Measurements from ENCODE around the gene DDX21.
A peak's percentile ranks its signal among the peaks of the same experiment; 100 is the strongest.
"Not testable (repeated sequence)": the region's sequence is repeated elsewhere in the genome, so short reads cannot be mapped to it uniquely, and the experiment has no call there.

Gene DDX21

GRCh38 chr10:68955832-68956532 lies at the start of gene DDX21:
DDX21 (plus strand) TSS chr10:68956170; CDS start chr10:68956226, 56 bp downstream.
- peak; percentile 90 for DNase-seq

DNA sequence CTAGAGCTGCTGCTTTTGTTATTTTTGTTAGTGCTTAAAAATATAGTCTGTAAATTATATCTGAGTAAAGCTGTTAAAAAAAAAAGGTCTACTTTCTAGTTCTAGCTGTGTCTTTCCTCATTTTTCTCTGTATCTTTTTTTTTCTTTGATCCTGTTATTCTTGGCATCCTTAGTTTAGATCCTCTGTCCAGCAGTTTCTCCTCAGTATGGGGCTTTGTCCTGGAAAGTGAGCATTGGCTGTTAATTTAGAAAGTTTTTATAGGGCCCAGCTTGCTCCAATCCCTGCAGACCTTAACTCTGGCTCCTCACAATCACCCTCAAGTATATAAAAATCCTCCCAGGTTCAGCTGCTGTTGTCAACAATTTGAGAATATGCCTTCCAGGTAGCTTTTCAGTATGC lies 31.4 kb upstream of the DDX21 start:
- DNase-seq, result no peak

- DNase-seq, result no peak
These were observed 30.5 kb upstream of the DDX21 start for GRCh38 chr10:68925489-68925888.

GRCh38 chr10:68929157-68929556 lies 26.8 kb upstream of the DDX21 start:
- DNase-seq, result not testable (repeated sequence)

GRCh38 chr10:68929888-68930287 lies 26.1 kb upstream of the DDX21 start:
- DNase-seq, result not testable (repeated sequence)

DNA sequence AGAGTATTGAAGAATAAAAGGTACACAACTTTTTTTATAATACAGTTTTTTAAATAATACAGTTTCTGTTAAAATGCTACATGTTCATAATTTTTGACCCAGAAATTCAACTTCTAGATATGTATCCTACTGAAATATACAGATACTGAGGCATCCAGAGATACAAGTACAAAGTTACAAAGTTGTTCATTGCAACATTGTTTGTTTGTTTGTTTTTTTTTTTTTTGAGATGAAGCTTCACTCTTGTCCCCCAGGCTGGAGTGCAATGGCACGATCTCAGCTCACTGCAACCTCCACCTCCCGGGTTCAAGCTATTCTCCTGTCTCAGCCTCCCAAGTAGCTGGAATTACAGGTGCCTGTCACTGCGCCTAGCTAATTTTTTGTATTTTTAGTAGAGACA lies 23.1 kb upstream of the DDX21 start:
- not testable (repeated sequence) for DNase-seq

DNA sequence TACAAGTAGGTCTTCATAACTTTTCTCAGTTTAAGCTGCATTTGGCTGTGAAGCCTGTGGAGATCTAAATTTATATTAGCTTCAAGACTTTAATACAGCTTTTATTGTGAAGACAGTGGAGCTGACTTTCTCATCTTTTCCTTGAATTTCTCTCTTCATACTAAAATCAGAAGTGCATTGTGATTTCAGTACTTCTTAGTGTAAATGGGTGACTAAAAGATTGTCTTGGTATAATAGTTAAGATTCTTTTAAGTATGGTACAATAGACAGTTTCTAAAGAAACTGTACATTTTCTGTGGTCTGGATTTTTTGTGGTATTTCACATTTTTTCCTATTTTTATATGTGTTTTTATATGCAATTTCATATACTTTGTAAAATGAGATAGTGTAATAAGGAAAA lies 21.0 kb upstream of the DDX21 start:
- DNase-seq, result no peak

DNA sequence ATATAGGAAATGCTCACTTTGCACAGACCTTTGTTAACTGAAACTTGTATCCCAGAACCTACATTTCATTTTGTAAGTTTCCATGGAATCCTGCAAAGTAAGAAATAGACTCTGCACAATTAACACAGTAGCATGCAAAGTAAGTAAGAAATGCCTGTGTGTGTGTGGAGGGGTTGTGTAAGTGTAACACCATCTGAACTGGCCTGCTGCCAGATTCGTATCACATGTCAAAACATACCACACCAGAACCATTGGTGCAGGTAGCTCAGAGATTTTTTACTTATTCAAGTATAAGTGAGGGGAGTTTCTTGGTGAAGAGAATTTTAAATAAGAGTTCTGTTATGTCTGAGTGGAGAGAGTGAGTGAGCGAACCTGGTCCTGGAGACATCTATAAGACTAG lies 17.9 kb upstream of the DDX21 start:
- peak; percentile 4 for DNase-seq

- no peak for DNase-seq
These were observed 17.1 kb upstream of the DDX21 start for GRCh38 chr10:68938884-68939283.

DNA sequence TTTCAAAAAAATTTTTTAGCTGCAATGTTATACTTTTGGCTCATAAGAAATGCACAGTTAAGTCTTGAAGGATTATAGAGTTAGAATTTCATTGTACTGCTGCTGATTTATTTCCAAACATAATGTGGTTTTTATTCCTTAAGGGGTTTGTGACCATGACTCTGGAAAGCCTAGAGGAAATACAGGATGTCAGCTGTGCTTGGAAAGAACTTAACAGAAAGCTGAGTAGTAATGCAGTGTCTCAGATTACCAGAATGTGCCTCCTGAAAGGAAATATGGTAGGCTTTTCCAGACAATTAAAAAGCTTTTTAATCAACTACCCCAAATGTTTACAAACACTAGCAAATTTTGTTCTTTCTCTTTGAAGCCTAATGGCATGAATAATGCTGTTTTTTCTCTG lies 15.1 kb upstream of the DDX21 start:
- DNase-seq, result not testable (repeated sequence)

DNA sequence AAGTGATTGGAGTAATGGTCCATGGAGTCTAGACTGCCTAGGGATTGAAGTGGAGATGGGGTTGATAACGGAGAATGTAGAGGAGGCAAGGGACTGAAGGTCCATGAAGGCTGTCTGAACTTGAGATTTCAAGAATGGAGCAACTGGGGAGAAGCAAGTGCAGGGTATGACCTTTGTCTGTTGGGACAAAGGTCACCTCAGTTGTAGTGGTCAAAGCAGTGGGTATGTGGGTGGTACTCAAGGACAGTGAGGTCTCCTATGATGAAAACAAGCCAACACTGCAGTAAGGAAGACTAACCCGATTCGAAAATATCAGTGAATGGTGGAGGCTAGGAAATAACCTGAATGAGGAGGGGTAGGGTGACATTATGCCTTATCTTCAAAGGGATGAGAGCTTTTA lies 5.4 kb upstream of the DDX21 start:
- no peak for DNase-seq

DNA sequence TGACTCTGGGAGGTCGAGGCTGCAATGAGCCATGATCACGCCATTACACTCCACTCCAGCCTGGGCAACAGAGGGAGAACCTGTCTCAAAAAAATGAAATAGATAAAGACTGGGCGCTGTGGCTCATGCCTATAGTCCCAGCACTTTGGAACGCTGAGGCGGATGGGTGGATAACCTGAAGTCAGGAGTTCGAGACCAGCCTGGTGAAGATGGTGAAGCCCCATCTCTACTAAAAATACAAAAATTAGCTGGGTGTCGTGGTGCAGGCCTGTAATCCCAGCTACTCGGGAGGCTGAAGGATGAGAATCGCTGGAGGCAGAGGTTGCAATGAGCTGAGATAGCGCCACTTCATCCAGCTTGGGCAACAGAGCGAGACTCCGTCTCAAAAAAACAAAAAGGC lies 1.1 kb upstream of the DDX21 start:
- no peak for DNase-seq

- DNase-seq, result no peak
These were observed 577 bp upstream of the DDX21 start for GRCh38 chr10:68955355-68955831.

DNA sequence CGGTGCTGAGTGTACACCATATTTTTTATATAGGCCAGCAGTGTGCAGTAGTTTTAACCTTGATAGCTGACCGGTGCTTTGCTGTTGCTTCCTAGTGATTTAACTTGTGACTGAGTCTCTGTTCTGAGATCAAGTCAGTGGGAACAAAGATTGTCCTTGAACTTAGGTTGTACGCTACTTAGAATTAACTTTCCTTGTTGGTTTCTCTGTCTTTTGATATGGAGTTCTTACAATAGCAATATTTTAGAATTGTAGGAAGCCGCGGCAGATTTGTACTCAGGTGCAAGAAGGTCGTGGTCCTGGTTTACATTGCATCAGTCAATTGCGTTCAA lies 1.3 kb downstream of the DDX21 start:
- no peak for DNase-seq

GRCh38 chr10:68957654-68958053 lies 1.7 kb downstream of the DDX21 start:
- DNase-seq, result no peak

DNA sequence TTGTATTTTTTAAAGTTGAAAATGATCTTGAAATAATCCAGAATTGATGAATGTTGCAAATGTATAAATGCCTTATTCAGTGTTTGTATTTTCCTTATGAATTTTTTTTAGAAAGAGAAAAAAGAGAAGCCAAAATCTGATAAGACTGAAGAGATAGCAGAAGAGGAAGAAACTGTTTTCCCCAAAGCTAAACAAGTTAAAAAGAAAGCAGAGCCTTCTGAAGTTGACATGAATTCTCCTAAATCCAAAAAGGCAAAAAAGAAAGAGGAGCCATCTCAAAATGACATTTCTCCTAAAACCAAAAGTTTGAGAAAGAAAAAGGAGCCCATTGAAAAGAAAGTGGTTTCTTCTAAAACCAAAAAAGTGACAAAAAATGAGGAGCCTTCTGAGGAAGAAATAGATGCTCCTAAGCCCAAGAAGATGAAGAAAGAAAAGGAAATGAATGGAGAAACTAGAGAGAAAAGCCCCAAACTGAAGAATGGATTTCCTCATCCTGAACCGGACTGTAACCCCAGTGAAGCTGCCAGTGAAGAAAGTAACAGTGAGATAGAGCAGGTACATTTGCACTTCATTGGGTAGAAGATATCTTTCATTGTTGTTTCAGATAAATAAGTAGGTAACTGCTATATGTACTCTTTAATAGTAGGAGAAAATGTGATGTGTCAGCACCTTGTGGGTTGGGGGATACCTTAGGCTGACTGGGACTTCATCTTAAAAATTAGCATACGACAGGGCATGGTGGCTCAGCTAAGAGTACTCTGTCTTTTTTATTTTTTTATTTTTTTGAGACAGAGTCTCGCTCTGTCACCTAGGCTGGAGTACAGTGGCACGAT lies 3.9 kb downstream of the DDX21 start:
- no peak for DNase-seq

DNA sequence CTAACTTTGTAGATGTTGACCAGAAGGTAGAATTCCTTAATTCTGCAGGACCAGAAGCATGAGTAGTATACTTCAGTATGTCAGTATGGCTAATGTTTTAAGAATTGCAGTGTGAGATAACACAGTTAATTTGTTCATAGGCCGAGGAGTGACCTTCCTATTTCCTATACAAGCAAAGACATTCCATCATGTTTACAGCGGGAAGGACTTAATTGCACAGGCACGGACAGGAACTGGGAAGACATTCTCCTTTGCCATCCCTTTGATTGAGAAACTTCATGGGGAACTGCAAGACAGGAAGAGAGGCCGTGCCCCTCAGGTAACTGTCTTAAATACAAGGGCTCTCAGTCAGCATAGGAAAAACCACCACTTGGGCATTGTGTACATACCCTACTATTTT lies 7.2 kb downstream of the DDX21 start:
- no peak for DNase-seq

DNA sequence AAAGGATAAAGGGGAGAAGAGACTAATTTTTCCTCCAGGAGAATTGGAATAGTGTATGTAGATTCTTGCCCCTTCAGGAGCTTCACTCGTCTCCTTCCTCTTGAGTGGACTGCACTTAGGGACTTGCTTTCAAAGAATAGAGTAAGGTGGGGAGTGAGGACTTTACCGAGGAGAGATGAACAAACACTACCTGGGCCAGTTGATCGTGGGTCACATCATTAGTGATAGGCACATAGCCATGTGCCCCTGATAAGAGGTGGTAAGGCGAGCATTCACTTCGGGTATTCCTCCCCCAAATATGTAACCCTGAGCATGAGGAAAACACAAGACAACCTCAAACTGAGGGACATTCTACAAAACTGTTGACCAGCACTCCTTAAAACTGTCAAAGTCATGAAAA lies 18.0 kb downstream of the DDX21 start:
- no peak for DNase-seq

DNA sequence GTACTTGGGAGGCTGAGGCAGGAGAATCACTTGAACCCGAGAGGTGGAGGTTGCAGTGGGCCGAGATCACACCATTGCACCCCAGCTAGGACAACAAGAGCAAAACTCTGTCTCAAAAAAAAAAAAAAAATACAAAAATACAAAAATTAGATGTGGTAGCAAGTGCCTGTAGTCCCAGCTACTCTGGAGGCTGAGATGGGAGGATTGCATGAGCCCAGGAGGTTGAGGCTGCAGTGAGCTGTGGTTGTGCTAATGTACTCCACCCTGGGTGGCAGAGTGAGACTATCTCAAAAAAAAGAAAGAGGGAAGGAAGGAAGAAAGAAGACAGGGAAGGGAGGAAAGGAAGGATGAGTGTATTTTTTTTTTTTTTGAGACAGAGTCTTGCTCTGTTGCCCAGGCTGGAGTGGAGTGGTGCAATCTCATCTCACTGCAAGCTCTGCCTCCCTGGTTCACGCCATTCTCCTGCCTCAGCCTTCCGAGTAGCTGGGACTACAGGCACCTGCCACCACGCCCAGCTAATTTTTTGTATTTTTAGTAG lies 20.0 kb downstream of the DDX21 start:
- not testable (repeated sequence) for DNase-seq

DNA sequence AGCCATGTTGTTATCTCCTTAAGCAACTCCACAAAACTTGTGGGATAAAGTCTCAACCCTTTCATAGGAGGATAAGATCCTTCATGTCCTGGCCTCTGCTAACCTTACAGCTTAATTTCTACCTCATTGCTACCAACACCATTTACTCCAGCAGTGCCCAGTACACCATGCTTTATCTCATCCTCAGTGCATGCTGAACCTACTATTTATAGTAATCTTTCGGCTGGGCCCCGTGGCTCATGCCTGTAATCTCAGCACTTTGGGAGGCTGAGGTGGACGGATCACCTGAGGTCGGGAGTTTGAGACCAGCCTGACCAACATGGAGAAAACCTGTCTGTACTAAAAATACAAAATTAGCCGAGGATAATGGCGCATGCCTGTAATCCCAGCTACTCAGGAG lies 23.8 kb downstream of the DDX21 start:
- DNase-seq, result not testable (repeated sequence)

DNA sequence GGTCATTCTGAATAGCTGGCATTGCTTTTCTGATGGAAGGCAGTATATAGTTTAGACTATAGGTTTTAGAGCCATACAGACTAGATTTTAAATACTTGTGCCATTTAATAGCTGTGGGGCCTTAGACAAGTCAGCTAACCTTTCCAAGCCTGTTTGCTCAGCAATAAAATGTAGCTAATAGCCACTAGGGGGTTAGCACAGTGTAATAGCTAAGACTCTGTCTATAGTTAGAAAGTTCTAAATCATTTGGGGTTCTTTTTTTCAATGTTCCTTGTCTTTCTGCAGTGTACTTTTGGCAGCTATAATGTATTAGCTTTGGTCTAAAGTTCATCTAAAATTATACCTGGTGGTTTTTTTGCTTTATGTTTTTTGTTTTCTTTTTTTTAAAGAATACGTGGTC lies 25.1 kb downstream of the DDX21 start:
- DNase-seq, result peak; percentile 4

DNA sequence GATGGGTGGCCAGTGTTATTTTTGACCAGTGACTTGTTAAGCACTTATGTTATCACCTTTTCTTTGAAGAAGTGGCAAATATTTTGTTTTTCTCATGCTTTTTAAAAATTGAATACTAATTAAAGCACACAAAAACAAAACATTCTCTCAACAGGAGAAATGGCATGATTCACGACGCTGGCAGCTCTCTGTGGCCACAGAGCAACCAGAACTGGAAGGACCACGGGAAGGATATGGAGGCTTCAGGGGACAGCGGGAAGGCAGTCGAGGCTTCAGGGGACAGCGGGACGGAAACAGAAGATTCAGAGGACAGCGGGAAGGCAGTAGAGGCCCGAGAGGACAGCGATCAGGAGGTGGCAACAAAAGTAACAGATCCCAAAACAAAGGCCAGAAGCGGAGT lies 26.4 kb downstream of the DDX21 start:
- DNase-seq, result no peak

DNA sequence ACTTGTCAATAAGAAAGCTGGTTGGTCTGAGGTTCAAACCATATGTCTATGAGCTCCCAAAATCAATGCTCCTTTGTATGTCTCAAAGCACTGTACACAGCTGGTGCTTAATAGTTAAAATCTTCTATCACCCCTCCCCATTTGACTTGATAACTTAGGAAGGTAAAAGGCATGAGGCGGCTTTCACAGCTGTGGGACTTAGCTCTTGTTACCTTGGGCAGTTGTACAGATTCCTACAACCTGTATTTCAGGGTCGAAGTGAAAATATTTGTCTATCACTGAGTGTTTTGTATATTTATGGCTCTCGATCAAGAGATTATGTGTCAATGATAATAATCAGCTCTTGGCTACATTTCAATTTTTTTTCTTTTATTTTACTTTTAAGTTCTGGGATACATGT lies 31.6 kb downstream of the DDX21 start:
- peak; percentile 3 for DNase-seq
